LNCaP clone FGC (cell line): ENCODE data around the gene PIF1.
"Not testable (repeated sequence)": the region's sequence is repeated elsewhere in the genome, so short reads cannot be mapped to it uniquely, and the experiment has no call there.

Experiments
- DNase-seq: peaks from one replicate; pipeline ENCODE4 v3.0.0-alpha.2; 2011; ENCODE audit warnings: low read depth
- H3K4me3 ChIP-seq: 2 replicates; pipeline ENCODE4 v1.5.1; 2011; ENCODE audit warnings: mild to moderate bottlenecking, low read depth, low read length, control low read depth
- TF ChIP-seq, protein P1 (sequence below): IDR thresholded peaks from 2 replicates; pipeline ENCODE4 v1.5.1; 2012; ENCODE audit warnings: mild to moderate bottlenecking; ENCODE audit not compliant: control insufficient read depth, insufficient read depth; ENCODE audit errors: extremely low read depth

Gene PIF1

DNA sequence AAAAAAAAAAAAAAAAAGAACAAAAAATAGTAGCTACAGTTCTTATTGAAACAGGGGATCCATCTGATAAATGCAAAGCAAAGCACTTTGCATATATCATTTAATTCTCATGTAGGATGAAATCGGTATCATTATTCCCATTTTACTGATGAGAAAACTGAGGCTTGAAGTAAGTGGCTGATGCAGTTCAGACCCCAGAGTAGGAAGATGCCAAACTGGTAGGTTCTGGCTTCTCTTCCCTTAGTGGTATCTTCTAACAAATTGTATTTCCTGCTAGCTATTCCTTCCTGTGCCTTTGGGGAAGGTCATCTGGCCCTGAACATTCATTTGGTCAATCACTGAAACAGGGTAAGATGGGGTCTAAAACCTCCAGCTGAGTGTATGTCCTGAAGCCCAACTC lies 21.9 kb downstream of the PIF1 start:
- H3K4me3 ChIP-seq, result no peak overlapping the region
- TF ChIP-seq, protein P1, sequence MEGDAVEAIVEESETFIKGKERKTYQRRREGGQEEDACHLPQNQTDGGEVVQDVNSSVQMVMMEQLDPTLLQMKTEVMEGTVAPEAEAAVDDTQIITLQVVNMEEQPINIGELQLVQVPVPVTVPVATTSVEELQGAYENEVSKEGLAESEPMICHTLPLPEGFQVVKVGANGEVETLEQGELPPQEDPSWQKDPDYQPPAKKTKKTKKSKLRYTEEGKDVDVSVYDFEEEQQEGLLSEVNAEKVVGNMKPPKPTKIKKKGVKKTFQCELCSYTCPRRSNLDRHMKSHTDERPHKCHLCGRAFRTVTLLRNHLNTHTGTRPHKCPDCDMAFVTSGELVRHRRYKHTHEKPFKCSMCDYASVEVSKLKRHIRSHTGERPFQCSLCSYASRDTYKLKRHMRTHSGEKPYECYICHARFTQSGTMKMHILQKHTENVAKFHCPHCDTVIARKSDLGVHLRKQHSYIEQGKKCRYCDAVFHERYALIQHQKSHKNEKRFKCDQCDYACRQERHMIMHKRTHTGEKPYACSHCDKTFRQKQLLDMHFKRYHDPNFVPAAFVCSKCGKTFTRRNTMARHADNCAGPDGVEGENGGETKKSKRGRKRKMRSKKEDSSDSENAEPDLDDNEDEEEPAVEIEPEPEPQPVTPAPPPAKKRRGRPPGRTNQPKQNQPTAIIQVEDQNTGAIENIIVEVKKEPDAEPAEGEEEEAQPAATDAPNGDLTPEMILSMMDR, result no peak
- DNase-seq, result no peak

DNA sequence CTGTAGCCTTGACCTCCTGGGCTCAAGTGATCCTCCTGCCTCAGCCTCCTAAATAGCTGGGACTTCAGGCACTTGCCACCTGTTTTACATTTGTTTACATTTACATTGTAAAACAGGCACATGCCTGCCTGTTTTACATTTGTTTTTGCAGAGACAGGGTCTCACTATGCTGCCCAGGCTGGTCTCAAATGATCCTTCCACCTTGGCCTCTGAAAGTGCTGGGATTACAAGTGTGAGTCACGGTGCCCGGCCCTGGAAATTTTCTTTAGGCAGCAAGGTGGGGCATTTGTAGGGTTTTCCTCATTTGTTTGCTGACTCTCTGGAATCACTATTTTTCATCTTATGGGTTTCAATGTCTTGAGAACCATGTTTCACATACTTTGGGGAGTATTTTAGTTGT lies 25.0 kb downstream of the PIF1 start:
- TF ChIP-seq, protein P1, result no peak
- DNase-seq, result no peak

DNA sequence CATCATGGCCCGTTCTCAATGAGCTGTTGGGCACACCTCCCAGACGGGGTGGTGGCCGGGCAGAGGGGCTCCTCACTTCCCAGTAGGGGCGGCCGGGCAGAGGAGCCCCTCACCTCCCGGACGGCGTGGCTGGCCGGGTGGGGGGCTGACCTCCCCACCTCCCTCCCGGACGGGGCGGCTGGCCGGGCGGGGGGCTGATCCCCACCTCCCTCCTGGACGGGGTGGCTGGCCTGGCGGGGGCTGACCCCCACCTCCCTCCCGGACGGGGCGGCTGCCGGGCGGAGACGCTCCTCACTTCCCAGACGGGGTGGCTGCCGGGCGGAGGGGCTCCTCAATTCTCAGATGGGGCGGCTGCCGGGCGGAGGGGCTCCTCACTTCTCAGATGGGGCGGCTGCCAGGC lies 26.5 kb downstream of the PIF1 start:
- not testable (repeated sequence) for H3K4me3 ChIP-seq, DNase-seq

More for the DNA sequence above, 25.0 kb downstream of the PIF1 start:
- no peak overlapping the region for H3K4me3 ChIP-seq

DNA sequence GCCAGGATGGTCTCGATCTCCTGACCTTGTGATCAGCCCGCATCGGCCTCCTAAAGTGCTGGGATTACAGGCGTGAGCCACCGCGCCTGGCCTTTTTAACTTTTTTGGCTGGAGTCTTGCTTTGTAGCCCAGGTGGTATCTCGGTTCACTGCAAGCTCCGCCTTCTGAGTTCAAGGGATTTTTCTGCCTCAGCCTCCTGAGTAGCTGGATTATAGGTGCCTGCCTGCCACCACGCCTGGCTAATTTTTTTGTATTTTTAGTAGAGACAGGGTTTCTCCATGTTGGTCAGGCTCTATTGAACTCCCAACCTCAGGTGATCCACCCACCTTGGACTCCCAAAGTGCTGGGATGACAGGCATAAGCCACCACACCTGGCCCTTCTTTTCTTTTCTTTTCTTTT lies 29.5 kb downstream of the PIF1 start:
- not testable (repeated sequence) for DNase-seq, H3K4me3 ChIP-seq

DNA sequence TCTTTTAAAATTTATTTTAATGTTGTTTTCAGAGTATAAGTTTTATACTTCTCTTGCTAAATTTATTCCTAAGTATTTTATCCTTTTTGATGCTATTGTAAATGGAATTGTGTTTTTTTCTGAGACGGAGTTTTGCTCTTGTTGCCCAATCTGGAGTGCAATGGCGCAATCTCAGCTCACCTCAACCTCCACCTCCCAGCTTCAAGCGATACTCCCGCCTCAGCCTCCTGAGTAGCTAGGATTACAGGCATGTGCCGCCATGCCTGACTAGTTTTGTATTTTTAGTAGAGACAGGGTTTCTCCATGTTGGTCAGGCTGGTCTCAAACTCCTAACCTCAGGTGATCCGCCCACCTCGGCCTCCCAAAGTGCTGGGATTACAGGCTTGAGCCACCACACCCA lies 30.1 kb downstream of the PIF1 start:
- H3K4me3 ChIP-seq, DNase-seq: not testable (repeated sequence)

DNA sequence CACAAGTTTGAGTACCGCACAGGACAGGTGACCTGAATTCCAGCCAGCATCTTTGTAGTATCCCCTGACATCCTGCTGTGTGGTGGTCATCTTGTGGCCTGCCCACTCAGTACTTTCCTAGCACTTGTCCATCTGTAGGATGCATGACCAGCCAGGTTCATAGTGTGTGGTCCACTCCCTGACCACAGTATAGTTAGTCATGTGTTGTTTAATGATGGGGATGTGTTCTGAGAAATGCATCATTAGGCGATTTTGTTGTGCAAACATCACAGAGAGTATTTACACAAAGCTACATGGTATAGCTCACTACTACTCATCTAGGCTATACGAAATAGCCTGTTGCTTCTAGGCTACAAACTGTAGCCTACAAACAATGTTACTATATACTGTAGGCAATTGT lies 33.2 kb downstream of the PIF1 start:
- TF ChIP-seq, protein P1, result no peak
- DNase-seq, result no peak

DNA sequence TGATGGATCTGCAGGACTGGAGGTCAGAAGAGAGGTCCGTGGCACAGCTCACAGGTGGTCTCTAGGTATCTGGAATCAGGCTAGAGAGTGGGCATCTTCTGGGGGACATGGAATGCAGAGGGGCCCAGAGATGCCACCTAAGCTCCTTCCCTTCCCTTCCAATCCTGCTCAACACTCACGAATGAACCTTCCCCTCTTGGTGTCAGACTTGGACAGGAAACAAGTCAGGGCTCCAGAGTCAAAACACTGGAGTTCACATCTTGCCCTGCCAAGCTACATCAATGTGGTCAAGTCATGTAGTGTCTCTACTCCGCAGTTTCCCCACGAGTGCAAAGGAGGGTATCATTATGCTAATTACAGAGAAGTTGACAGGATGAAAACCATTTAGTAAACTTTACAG lies 34.0 kb downstream of the PIF1 start:
- TF ChIP-seq, protein P1, result no peak
- H3K4me3 ChIP-seq, result no peak overlapping the region
- no peak for DNase-seq

More for the DNA sequence above, 33.2 kb downstream of the PIF1 start:
- no peak overlapping the region for H3K4me3 ChIP-seq

DNA sequence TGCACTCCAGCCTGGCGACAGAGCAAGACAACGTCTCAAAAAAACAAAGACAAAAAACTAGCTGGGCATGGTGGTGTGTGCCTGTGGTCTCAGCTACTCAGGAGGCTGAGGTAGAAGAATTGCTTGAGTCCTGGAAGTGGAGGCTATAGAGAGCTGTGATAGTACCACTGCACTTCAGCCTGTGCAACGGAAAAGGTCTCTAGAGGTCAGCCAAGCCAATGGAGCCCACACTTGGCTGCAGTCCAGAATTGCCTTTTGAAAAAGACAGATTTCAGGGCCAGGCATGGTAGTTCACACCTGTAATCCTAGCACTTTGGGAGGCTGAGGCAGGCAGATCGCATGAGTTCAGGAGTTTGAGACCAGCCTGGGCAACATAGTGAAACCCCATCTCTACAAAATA lies 41.7 kb downstream of the PIF1 start:
- TF ChIP-seq, protein P1, result no peak
- DNase-seq, result no peak
- no peak overlapping the region for H3K4me3 ChIP-seq

DNA sequence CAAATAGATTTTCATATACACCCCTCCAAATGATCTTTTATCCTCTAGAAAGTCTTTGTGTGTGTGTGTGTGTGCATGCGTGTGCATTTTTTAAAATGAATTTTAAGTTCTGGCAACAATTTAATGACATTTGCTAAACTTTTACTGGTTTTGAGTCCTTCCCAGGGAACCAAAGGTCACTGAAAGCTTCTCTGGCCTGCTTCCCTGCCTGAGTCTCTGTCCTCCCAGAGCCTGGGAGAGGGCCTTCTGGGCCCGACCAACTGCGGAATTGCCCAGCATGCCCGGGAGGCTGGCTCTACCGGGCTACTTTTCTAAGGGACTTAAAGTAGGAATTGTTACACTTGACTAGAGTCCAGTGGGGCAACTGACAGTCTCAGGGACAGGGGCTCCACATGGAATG lies 42.7 kb downstream of the PIF1 start:
- TF ChIP-seq, protein P1, result no peak
- no peak overlapping the region for H3K4me3 ChIP-seq
- no peak for DNase-seq
